K562 (cell line): ENCODE results near the gene PBXIP1. TPM values are rescaled to one million over a fixed set of nuclear protein-coding genes. Genes with fewer than 3 reads are reported as not detected.

Source experiments
- ATAC-seq: fragments of 200-7000 bp; cut with Tn5 transposase; 3 replicates; pipeline ENCODE4 v1.9.1; 2020; ENCODE audit warnings: moderate library complexity
- BruUV-seq: library from RNA; stranded (reverse); fragments of 400-500 nt; replicated peaks from 2 replicates; lab custom pipeline; 2021; lab: Mats Ljungman, UMichigan
- CTCF ChIA-PET: fragments of 300-600 bp; formaldehyde crosslinking; extraction: SDS; loops from one replicate; lab custom pipeline; 2021; ENCODE audit warnings: low intra/inter-chr PET ratio; lab: Yijun Ruan, JAX
- POLR2A ChIA-PET: fragments of 300-600, 350-650 bp; sonication (Branson Sonifier 250); formaldehyde crosslinking; extraction: SDS; loops from one replicate; lab custom pipeline; 2021; ENCODE audit warnings: antibody characterized with exemption, inconsistent platforms; lab: Yijun Ruan, JAX
- DNase-seq, 4 experiments: peaks; one replicate each; pipeline versions ENCODE4 v3.0.0 to v3.0.0-alpha.2; 2011 to 2018; ENCODE audit warnings: low spot score in 3 of 4, mixed read lengths in 3 of 4; ENCODE audit errors: extremely low read depth in 1 of 4
- FAIRE-seq: peaks from 2 replicates; lab custom pipeline; 2011; peaks lifted over from hg19 to GRCh38; lab: Jason Lieb, UNC
- H2AFZ ChIP-seq: 2 replicates; pipeline ENCODE4 v1.6.0; 2011; ENCODE audit warnings: low read depth, low read length, control low read depth, inconsistent platforms
- H3K27ac ChIP-seq: fragments of 200-600 bp; 3 replicates; pipeline ENCODE4 v1.8.0; 2011; ENCODE audit warnings: low read depth, mild to moderate bottlenecking, control low read depth, inconsistent platforms, low read length, moderate library complexity, mixed read lengths; ENCODE audit errors: extremely low read depth
- H3K27me3 ChIP-seq, 2 experiments: fragments of 300-600 bp in 1 of 2; 2 replicates in 1 of 2; 3 replicates in 1 of 2; pipeline versions ENCODE4 v1.6.0 to v1.8.0; 2011; ENCODE audit warnings: inconsistent platforms in 2 of 2, low read length in 2 of 2, mild to moderate bottlenecking in 1 of 2, mixed read lengths in 1 of 2, moderate library complexity in 1 of 2; ENCODE audit not compliant: control insufficient read depth in 2 of 2, insufficient read depth in 2 of 2
- H3K36me3 ChIP-seq: fragments of 300-600 bp; 3 replicates; pipeline ENCODE4 v1.8.0; 2011; ENCODE audit warnings: mild to moderate bottlenecking, low read length, inconsistent platforms; ENCODE audit not compliant: control insufficient read depth, insufficient read depth
- H3K4me1 ChIP-seq, 2 experiments: fragments of 200-600 bp in 1 of 2; replicated peaks in 1 of 2; 2 replicates in 1 of 2; 3 replicates in 1 of 2; pipeline versions ENCODE4 v1.5.1 to v1.8.0; 2011; ENCODE audit warnings: inconsistent platforms in 2 of 2, low read length in 2 of 2, mild to moderate bottlenecking in 1 of 2, mixed read lengths in 1 of 2, moderate library complexity in 1 of 2; ENCODE audit not compliant: control insufficient read depth in 2 of 2, insufficient read depth in 2 of 2
- H3K4me2 ChIP-seq: 2 replicates; pipeline ENCODE4 v1.6.1; 2011; ENCODE audit warnings: low read length, control low read depth, inconsistent platforms, mixed read lengths; ENCODE audit not compliant: insufficient read depth
- H3K4me3 ChIP-seq: fragments of 200-600 bp; sonication (generic), shearing (Covaris generic); 2 replicates; pipeline ENCODE4 v1.5.1; 2016; ENCODE audit warnings: control low read depth, inconsistent platforms
- H3K79me2 ChIP-seq: fragments of 200-600 bp; 3 replicates; pipeline ENCODE4 v1.8.0; 2011; ENCODE audit warnings: low read length, inconsistent platforms; ENCODE audit not compliant: control insufficient read depth, insufficient read depth
- H3K9ac ChIP-seq, 2 experiments: 2 replicates each; pipeline versions ENCODE4 v1.6.0 to v1.6.1; 2011; ENCODE audit warnings: low read depth in 2 of 2, low read length in 2 of 2, control low read depth in 1 of 2, inconsistent platforms in 1 of 2, mild to moderate bottlenecking in 1 of 2, mixed read lengths in 1 of 2; ENCODE audit not compliant: insufficient read depth in 1 of 2
- H3K9me1 ChIP-seq: one replicate; pipeline ENCODE4 v1.6.0; 2011; ENCODE audit warnings: inconsistent platforms, mild to moderate bottlenecking, low read length, moderate library complexity; ENCODE audit not compliant: control insufficient read depth, insufficient read depth
- H3K9me3 ChIP-seq: replicated peaks from 2 replicates; pipeline ENCODE4 v1.5.1; 2011; ENCODE audit warnings: low read depth, low read length, inconsistent platforms; ENCODE audit not compliant: control insufficient read depth, insufficient read depth
- H4K20me1 ChIP-seq: replicated peaks from 2 replicates; pipeline ENCODE4 v1.6.1; 2011; ENCODE audit warnings: low read length, inconsistent platforms, mixed read lengths; ENCODE audit not compliant: control insufficient read depth, insufficient read depth
- COPS2 ChIP-seq: fragments of 450-650 bp; conservative IDR thresholded peaks from 2 replicates; pipeline ENCODE4 v1.6.1; 2016; ENCODE audit warnings: mild to moderate bottlenecking, moderate library complexity
- ETS2 ChIP-seq: IDR thresholded peaks from 2 replicates; pipeline ENCODE4 v1.6.1; 2016; ENCODE audit warnings: borderline replicate concordance, missing genetic modification characterization, mild to moderate bottlenecking, moderate library complexity, missing compliant biosample characterization; ENCODE audit not compliant: poor library complexity, severe bottlenecking
- HDAC1 ChIP-seq, 2 experiments: fragments of 450-650 bp; IDR thresholded peaks; 2 replicates each; pipeline ENCODE4 v1.6.1; 2016 to 2017; ENCODE audit warnings: inconsistent platforms in 1 of 2, mild to moderate bottlenecking in 1 of 2, moderate library complexity in 1 of 2
- ZFP36 ChIP-seq: fragments of 150-350 bp; IDR thresholded peaks from 2 replicates; pipeline ENCODE4 v1.6.1; 2018; ENCODE audit warnings: low read length, low read depth; ENCODE audit not compliant: partially characterized antibody
- WGBS: fragments of 100-300 bp; shearing (Covaris generic); methylation state at CpG from one replicate; pipeline ENCODE4 v1.1.6; 2016; ENCODE audit warnings: low coverage, mixed read lengths; ENCODE audit not compliant: insufficient coverage; ENCODE audit errors: missing lambda C conversion rate; 5-methylcytosine and 5-hydroxymethylcytosine counted together
- in situ Hi-C: fragments of 300-500 bp; cut with MboI; formaldehyde crosslinking; loops from 4 replicates; pipeline ENCODE4 v1.15.0; 2018; ENCODE audit warnings: inconsistent platforms, mixed read lengths
- intact Hi-C: fragments of 100-400 bp; cut with micrococcal nuclease; formaldehyde crosslinking; loops from 2 replicates; pipeline ENCODE4 v1.14.2; 2022
- polyA plus RNA-seq, 8 experiments: library from polyadenylated mRNA; depleted of rRNA in 4 of 8; stranded (reverse) in 5 of 8; unstranded in 3 of 8; fragments of >200 nt; fragmentation: Nextera tagmentation in 2 of 8; fragmentation: Illumina TruSeq in 1 of 8; extraction: Ambion mirVana in 2 of 8; extraction: Trizol in 1 of 8; gene quantifications; 2 replicates each; pipeline versions ENCODE4 v1.2.1 to v1.2.3, GENCODE V29; 2011 to 2014; ENCODE audit warnings: inconsistent platforms in 1 of 8, missing spikeins in 1 of 8
- total RNA-seq, 7 experiments: library from RNA; depleted of rRNA in 6 of 7; stranded (reverse); fragments of >200 nt in 6 of 7; fragmentation: Illumina TruSeq in 2 of 7; extraction: Trizol in 2 of 7; gene quantifications; 2 replicates each; pipeline versions ENCODE4 v1.2.1 to v1.2.3, GENCODE V29; 2011 to 2021; ENCODE audit warnings: low replicate concordance in 1 of 7
- TF ChIP-seq, protein P1 (sequence below): fragments of 200-800 bp; sonication (Bioruptor generic); IDR thresholded peaks from 2 replicates; pipeline ENCODE4 v1.6.1; 2017; ENCODE audit warnings: missing genetic modification characterization, missing compliant biosample characterization
- TF ChIP-seq, protein P2 (sequence below): fragments of 450-650 bp; IDR thresholded peaks from 2 replicates; pipeline ENCODE4 v1.6.1; 2018; ENCODE audit not compliant: partially characterized antibody
- TF ChIP-seq, protein P3 (sequence below): fragments of 200-400 bp; formaldehyde crosslinking; IDR thresholded peaks from 2 replicates; pipeline ENCODE4 v1.6.1; 2017; ENCODE audit warnings: mild to moderate bottlenecking, low read depth, low read length, moderate library complexity

PBXIP1 gene
- total and polyA plus RNA-seq, 9 of the 15 experiments (the other 6 are each of a cell fraction or from before 2014, with no cell fraction given): 0.13 to 8.3 (median 5.8) TPM

DNA sequence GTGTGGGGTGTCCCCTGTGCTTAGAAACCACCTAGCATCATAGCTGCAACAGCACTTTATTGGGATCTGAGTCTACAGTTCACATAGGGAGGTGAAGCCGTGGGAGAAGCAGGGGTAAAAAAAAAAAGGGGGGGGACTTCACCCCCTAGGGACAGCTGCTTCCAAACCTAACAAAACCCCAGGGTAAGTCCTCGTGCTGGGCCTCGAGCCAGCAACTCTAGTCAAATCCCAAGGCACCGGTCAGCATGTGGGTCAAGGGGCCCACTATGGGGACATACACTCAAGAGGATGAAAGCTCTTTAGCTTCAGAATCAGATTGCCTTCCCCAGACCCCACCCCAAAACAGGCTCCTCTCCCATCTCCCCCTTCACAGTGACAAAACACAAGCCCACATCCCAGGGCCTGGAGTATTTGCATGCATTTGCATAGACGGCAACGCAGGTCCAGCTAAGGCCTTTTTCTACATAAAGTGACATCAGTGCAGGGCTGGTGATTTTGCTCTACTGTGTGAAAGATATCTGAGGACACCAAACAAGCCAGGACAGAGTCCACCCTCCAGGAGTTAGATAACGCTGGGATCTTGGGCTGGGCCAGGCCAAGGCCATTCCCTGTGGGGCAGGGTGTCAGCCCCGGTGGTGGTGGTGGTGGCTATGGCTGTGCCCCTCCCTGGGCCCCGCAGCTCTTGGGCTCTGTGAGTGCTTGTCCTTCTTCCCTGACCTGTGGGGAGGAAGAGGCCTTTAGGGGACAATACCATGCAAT is 11.3 kb downstream of the PBXIP1 start:
- no peak for TF ChIP-seq HDAC1 (IDR thresholded peaks at IDR 0.05)
- no peak for TF ChIP-seq ZFP36
- TF ChIP-seq, protein P1, sequence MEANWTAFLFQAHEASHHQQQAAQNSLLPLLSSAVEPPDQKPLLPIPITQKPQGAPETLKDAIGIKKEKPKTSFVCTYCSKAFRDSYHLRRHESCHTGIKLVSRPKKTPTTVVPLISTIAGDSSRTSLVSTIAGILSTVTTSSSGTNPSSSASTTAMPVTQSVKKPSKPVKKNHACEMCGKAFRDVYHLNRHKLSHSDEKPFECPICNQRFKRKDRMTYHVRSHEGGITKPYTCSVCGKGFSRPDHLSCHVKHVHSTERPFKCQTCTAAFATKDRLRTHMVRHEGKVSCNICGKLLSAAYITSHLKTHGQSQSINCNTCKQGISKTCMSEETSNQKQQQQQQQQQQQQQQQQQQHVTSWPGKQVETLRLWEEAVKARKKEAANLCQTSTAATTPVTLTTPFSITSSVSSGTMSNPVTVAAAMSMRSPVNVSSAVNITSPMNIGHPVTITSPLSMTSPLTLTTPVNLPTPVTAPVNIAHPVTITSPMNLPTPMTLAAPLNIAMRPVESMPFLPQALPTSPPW (CRISPR knock-in tag): 0 out of 2 replicates have a peak, but pooled peaks have one; percentile 23
- TF ChIP-seq, protein P2, sequence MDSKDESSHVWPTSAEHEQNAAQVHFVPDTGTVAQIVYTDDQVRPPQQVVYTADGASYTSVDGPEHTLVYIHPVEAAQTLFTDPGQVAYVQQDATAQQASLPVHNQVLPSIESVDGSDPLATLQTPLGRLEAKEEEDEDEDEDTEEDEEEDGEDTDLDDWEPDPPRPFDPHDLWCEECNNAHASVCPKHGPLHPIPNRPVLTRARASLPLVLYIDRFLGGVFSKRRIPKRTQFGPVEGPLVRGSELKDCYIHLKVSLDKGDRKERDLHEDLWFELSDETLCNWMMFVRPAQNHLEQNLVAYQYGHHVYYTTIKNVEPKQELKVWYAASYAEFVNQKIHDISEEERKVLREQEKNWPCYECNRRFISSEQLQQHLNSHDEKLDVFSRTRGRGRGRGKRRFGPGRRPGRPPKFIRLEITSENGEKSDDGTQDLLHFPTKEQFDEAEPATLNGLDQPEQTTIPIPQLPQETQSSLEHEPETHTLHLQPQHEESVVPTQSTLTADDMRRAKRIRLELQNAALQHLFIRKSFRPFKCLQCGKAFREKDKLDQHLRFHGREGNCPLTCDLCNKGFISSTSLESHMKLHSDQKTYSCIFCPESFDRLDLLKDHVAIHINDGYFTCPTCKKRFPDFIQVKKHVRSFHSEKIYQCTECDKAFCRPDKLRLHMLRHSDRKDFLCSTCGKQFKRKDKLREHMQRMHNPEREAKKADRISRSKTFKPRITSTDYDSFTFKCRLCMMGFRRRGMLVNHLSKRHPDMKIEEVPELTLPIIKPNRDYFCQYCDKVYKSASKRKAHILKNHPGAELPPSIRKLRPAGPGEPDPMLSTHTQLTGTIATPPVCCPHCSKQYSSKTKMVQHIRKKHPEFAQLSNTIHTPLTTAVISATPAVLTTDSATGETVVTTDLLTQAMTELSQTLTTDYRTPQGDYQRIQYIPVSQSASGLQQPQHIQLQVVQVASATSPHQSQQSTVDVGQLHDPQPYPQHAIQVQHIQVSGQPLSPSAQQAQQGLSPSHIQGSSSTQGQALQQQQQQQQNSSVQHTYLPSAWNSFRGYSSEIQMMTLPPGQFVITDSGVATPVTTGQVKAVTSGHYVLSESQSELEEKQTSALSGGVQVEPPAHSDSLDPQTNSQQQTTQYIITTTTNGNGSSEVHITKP: peak; percentile 88
- TF ChIP-seq, protein P3, sequence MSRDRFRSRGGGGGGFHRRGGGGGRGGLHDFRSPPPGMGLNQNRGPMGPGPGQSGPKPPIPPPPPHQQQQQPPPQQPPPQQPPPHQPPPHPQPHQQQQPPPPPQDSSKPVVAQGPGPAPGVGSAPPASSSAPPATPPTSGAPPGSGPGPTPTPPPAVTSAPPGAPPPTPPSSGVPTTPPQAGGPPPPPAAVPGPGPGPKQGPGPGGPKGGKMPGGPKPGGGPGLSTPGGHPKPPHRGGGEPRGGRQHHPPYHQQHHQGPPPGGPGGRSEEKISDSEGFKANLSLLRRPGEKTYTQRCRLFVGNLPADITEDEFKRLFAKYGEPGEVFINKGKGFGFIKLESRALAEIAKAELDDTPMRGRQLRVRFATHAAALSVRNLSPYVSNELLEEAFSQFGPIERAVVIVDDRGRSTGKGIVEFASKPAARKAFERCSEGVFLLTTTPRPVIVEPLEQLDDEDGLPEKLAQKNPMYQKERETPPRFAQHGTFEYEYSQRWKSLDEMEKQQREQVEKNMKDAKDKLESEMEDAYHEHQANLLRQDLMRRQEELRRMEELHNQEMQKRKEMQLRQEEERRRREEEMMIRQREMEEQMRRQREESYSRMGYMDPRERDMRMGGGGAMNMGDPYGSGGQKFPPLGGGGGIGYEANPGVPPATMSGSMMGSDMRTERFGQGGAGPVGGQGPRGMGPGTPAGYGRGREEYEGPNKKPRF: no peak
- no peak for TF ChIP-seq COPS2
- no peak for TF ChIP-seq ETS2 (tag)
- TF ChIP-seq, all 486 proteins: peak for 2
- no peak overlapping the region; the same call in 1 of the 2 replicates for H3K4me2 ChIP-seq
- POLR2A ChIA-PET: interaction anchor here (0.6 to 1.5 kb wide), 3 partner anchors 7 to 408 kb away, joined by 3 to 7 read pairs (median 4); partner anchors contain the start of gene SHC1
- peak overlapping the region; percentile 44; the same call in 1 of the 3 replicates for H3K27ac ChIP-seq
- BruUV-seq: no TSS peak
- in situ Hi-C loops (no loop called here), intact Hi-C loops (no loop called here)
- peaks cover 28 to 60% of the 10 kb centered on the region in 2 experiments; a peak in 4 of 5 replicates for H3K4me1 ChIP-seq
- H3K4me3 ChIP-seq: no peak overlapping the region
- H3K36me3 ChIP-seq: no peaks in the 10 kb centered on the region
- peak overlapping the region in 1 of 2 experiments; percentile 81; a peak in 1 of 4 replicates for H3K9ac ChIP-seq
- H3K9me1 ChIP-seq: no peaks in the 10 kb centered on the region
- 32% methylated on average over 8 of the region's 9 CpGs for WGBS
- no peak for FAIRE-seq
- no peaks in the 10 kb centered on the region for H3K79me2 ChIP-seq
- H3K9me3 ChIP-seq: no peaks in the 10 kb centered on the region
- H2AFZ ChIP-seq: 0 out of 2 replicates have a peak overlapping the region, but pooled peaks have one; percentile 34
- peak; percentile 44 for ATAC-seq
- no peaks in the 10 kb centered on the region for H3K27me3 ChIP-seq
- CTCF ChIA-PET: interaction anchor here (0.6 to 1.4 kb wide), 5 partner anchors 38 to 411 kb away, joined by 3 to 4 read pairs (median 3); no protein-coding TSS in a partner anchor
- H4K20me1 ChIP-seq: 0 out of 2 replicates have a peak, but pooled peaks cover 3% of the 10 kb centered on the region
- peak in 1 of 4 experiments; percentile 39 for DNase-seq
